Neural cell (in vitro differentiated cells): ENCODE measurements around the gene GJE1. TPM values are rescaled to one million over a fixed set of nuclear protein-coding genes. Genes with fewer than 3 reads are reported as not detected.

Experiments used
- H2AFZ ChIP-seq: fragments of 200-600, 300-800 bp; sonication (generic), shearing (Covaris generic); 2 replicates; pipeline ENCODE4 v1.6.0; 2014; ENCODE audit warnings: low read depth, mild to moderate bottlenecking, antibody characterized with exemption, low read length, moderate library complexity
- H3F3A ChIP-seq: fragments of 200-600 bp; shearing (Covaris generic); 2 replicates; pipeline ENCODE4 v1.6.1; 2016; ENCODE audit warnings: mild to moderate bottlenecking, moderate library complexity, mixed read lengths, antibody characterized with exemption, low read length; ENCODE audit not compliant: insufficient read depth, poor library complexity, severe bottlenecking
- H3K27ac ChIP-seq: fragments of 200-600, 300-800 bp; sonication (generic), shearing (Covaris generic); 2 replicates; pipeline ENCODE4 v1.5.1; 2014; ENCODE audit warnings: mild to moderate bottlenecking, low read length, moderate library complexity
- H3K27me3 ChIP-seq: fragments of 300-800, 200-600 bp; sonication (generic), shearing (Covaris generic); 2 replicates; pipeline ENCODE4 v1.6.0; 2014; ENCODE audit warnings: mild to moderate bottlenecking, low read depth, low read length, moderate library complexity; ENCODE audit not compliant: insufficient read depth
- H3K36me3 ChIP-seq: fragments of 300-800, 200-600 bp; sonication (generic), shearing (Covaris generic); 2 replicates; pipeline ENCODE4 v1.5.1; 2014; ENCODE audit warnings: mild to moderate bottlenecking, antibody characterized with exemption, low read length, moderate library complexity; ENCODE audit not compliant: insufficient read depth
- H3K4me2 ChIP-seq: fragments of 300-800, 200-600 bp; sonication (generic), shearing (Covaris generic); 2 replicates; pipeline ENCODE4 v1.6.0; 2014; ENCODE audit warnings: mild to moderate bottlenecking, low read length
- H3K4me3 ChIP-seq: fragments of 300-800, 200-600 bp; sonication (generic), shearing (Covaris generic); 2 replicates; pipeline ENCODE4 v1.5.1; 2014; ENCODE audit warnings: mild to moderate bottlenecking, low read length, moderate library complexity
- H3K79me2 ChIP-seq: fragments of 200-600 bp; shearing (Covaris generic); replicated peaks from 2 replicates; pipeline ENCODE4 v1.6.0; 2014; ENCODE audit warnings: mild to moderate bottlenecking, low read length, moderate library complexity; ENCODE audit not compliant: insufficient read depth
- H3K9ac ChIP-seq: fragments of 300-800, 200-600 bp; sonication (generic), shearing (Covaris generic); 2 replicates; pipeline ENCODE4 v1.6.1; 2016; ENCODE audit warnings: mild to moderate bottlenecking, low read length, mixed read lengths
- H3K9me2 ChIP-seq: fragments of 200-600 bp; shearing (Covaris generic); 2 replicates; pipeline ENCODE4 v1.6.1; 2016; ENCODE audit warnings: mild to moderate bottlenecking, low read length, mixed read lengths; ENCODE audit not compliant: insufficient read depth
- H3K9me3 ChIP-seq: fragments of 200-600, 300-800 bp; sonication (generic), shearing (Covaris generic); 2 replicates; pipeline ENCODE4 v1.6.1; 2016; ENCODE audit warnings: mild to moderate bottlenecking, mixed run types, low read length, moderate library complexity, mixed read lengths
- H4K20me1 ChIP-seq: fragments of 200-600 bp; shearing (Covaris generic); 2 replicates; pipeline ENCODE4 v1.6.1; 2016; ENCODE audit warnings: mild to moderate bottlenecking, mixed run types; ENCODE audit not compliant: insufficient read depth
- CTCF ChIP-seq: fragments of 450-650 bp; IDR thresholded peaks from 2 replicates; pipeline ENCODE4 v1.5.1; 2014; ENCODE audit warnings: antibody characterized with exemption, mild to moderate bottlenecking, moderate library complexity; ENCODE audit not compliant: poor library complexity, severe bottlenecking
- EP300 ChIP-seq: fragments of 450-650 bp; conservative IDR thresholded peaks from 2 replicates; pipeline ENCODE4 v1.6.1; 2014; ENCODE audit warnings: antibody characterized with exemption, mild to moderate bottlenecking, moderate library complexity; ENCODE audit not compliant: poor library complexity, severe bottlenecking
- EZH2 ChIP-seq: fragments of 200-600, 300-800 bp; shearing (Covaris generic), sonication (generic); IDR thresholded peaks from 2 replicates; pipeline ENCODE4 v1.6.1; 2014; ENCODE audit warnings: antibody characterized with exemption, low read length, borderline replicate concordance, mild to moderate bottlenecking; ENCODE audit not compliant: insufficient read depth, poor library complexity, severe bottlenecking
- MXI1 ChIP-seq: fragments of 450-650 bp; conservative IDR thresholded peaks from 2 replicates; pipeline ENCODE4 v1.6.1; 2014; ENCODE audit warnings: antibody characterized with exemption, mild to moderate bottlenecking; ENCODE audit not compliant: poor library complexity, severe bottlenecking
- POLR2AphosphoS5 ChIP-seq: IDR thresholded peaks from 2 replicates; pipeline ENCODE4 v1.6.1; 2012
- RAD21 ChIP-seq: fragments of 450-650 bp; conservative IDR thresholded peaks from 2 replicates; pipeline ENCODE4 v1.6.1; 2014; ENCODE audit warnings: antibody characterized with exemption, mild to moderate bottlenecking, moderate library complexity
- REST ChIP-seq: IDR thresholded peaks from 2 replicates; pipeline ENCODE4 v1.6.1; 2012; ENCODE audit warnings: borderline replicate concordance
- SMC3 ChIP-seq: fragments of 450-650 bp; conservative IDR thresholded peaks from 2 replicates; pipeline ENCODE4 v1.6.1; 2014; ENCODE audit warnings: antibody characterized with exemption, mild to moderate bottlenecking, moderate library complexity; ENCODE audit not compliant: poor library complexity
- TAF1 ChIP-seq: IDR thresholded peaks from 2 replicates; pipeline ENCODE4 v1.6.1; 2012; ENCODE audit warnings: low read depth
- polyA plus RNA-seq: library from polyadenylated mRNA; depleted of rRNA; stranded (reverse); fragments of >200 nt; gene quantifications from 2 replicates; pipeline ENCODE4 v1.2.3, GENCODE V29; 2014

The GJE1 gene
- polyA plus RNA-seq, 1 donor from 2014 or later = not detected

GRCh38 chr6:142153196-142153595 lies 20.5 kb downstream of the GJE1 start:
- Histone ChIP-seq H4K20me1 (no peaks in the 10 kb centered on the region), H3K27me3 (no peaks in the 10 kb centered on the region), H3F3A (no peaks in the 10 kb centered on the region), H3K36me3 (no peaks in the 10 kb centered on the region), H3K9me3 (no peaks in the 10 kb centered on the region), H3K4me3 (no peak overlapping the region), H3K79me2 (peaks cover 95% of the 10 kb centered on the region), H2AFZ (no peak overlapping the region), H3K9ac (no peak overlapping the region), H3K27ac (no peak overlapping the region), H3K4me2 (no peak overlapping the region), H3K9me2 (no peaks in the 10 kb centered on the region)
- TF ChIP-seq POLR2AphosphoS5 (no peak), RAD21 (no peak), SMC3 (no peak), MXI1 (no peak), EZH2 (no peak), REST (no peak), CTCF (no peak), EP300 (no peak), TAF1 (no peak)

- no peaks in the 10 kb centered on the region for H4K20me1 ChIP-seq
- TF ChIP-seq POLR2AphosphoS5 = no peak
- no peak for TF ChIP-seq CTCF
- no peak for TF ChIP-seq EP300
- no peak for TF ChIP-seq TAF1
- TF ChIP-seq REST = no peak
- TF ChIP-seq SMC3 = no peak
- TF ChIP-seq RAD21 = no peak
- TF ChIP-seq EZH2 = no peak
- no peak for TF ChIP-seq MXI1
- H3K9me2 ChIP-seq = no peaks in the 10 kb centered on the region
- no peaks in the 10 kb centered on the region for H3K36me3 ChIP-seq
- no peaks in the 10 kb centered on the region for H3K9me3 ChIP-seq
- peaks cover 88% of the 10 kb centered on the region for H3K79me2 ChIP-seq
- H3F3A ChIP-seq = no peaks in the 10 kb centered on the region
- H2AFZ ChIP-seq = no peak overlapping the region
- no peak overlapping the region for H3K27ac ChIP-seq
- H3K4me2 ChIP-seq = no peak overlapping the region
- H3K9ac ChIP-seq = no peak overlapping the region
- no peak overlapping the region for H3K4me3 ChIP-seq
- H3K27me3 ChIP-seq = no peaks in the 10 kb centered on the region
These were observed 21.6 kb downstream of the GJE1 start for GRCh38 chr6:142154336-142154735.
